Heart right ventricle (tissue), 16 donors: ENCODE measurements around the gene CPAMD8. TPM values are rescaled to one million over a fixed set of nuclear protein-coding genes. Genes with fewer than 3 reads are reported as not detected.
"Not testable (repeated sequence)": the region's sequence is repeated elsewhere in the genome, so short reads cannot be mapped to it uniquely, and the experiment has no call there.

Experiments
- ATAC-seq, 8 donors: fragments of 200-7000 bp; cut with Tn5 transposase; one replicate each; pipeline ENCODE4 v1.9.1; 2020; ENCODE audit warnings: mild to moderate bottlenecking in 8 of 8, moderate library complexity in 8 of 8, moderate number of reproducible peaks in 1 of 8
- DNase-seq, 2 donors: peaks; one replicate each; pipeline ENCODE4 v3.0.0-alpha.2; 2020
- H3K27ac ChIP-seq, 10 donors: fragments of 200-600 bp; sonication (generic) in 2 of 10; one replicate each; pipeline versions ENCODE4 v1.5.0 to v1.8.0; 2020 to 2022; ENCODE audit warnings: mild to moderate bottlenecking in 3 of 10
- H3K27me3 ChIP-seq, 7 donors: fragments of 200-600 bp; one replicate each; pipeline ENCODE4 v1.8.0; 2021 to 2022; ENCODE audit warnings: mild to moderate bottlenecking in 2 of 7
- H3K36me3 ChIP-seq, 9 donors: fragments of 200-600 bp; sonication (generic) in 1 of 9; one replicate each; pipeline versions ENCODE4 v1.5.0 to v1.8.0; 2020 to 2022; ENCODE audit warnings: mild to moderate bottlenecking in 2 of 9
- H3K4me1 ChIP-seq, 9 donors: fragments of 200-600 bp; sonication (generic) in 1 of 9; one replicate each; pipeline versions ENCODE4 v1.5.0 to v1.8.0; 2020 to 2022; ENCODE audit warnings: mild to moderate bottlenecking in 4 of 9
- H3K4me3 ChIP-seq, 10 donors: fragments of 200-600 bp; sonication (generic) in 2 of 10; one replicate each; pipeline versions ENCODE4 v1.5.0 to v1.8.0; 2020 to 2022; ENCODE audit warnings: mild to moderate bottlenecking in 7 of 10, moderate library complexity in 2 of 10
- H3K9me3 ChIP-seq, 11 donors: fragments of 200-600 bp in 10 of 11; sonication (generic) in 2 of 11; one replicate each; pipeline versions ENCODE4 v1.5.0 to v1.8.0; 2013 to 2022; ENCODE audit warnings: mild to moderate bottlenecking in 2 of 11, control low read depth in 1 of 11, moderate library complexity in 1 of 11
- WGBS, 2 donors: extraction: QIAGEN DNeasy Blood & Tissue Kit; methylation state at CpG; one replicate each; pipeline ENCODE4 v1.1.7; 2013; ENCODE audit warnings: inconsistent platforms in 1 of 2; 5-methylcytosine and 5-hydroxymethylcytosine counted together
- intact Hi-C, 10 donors: fragments of 100-400 bp; cut with DNase I; formaldehyde crosslinking; loops; one replicate each; pipeline versions ENCODE4 v1.11.1 to v1.14.2; 2022
- polyA plus RNA-seq, 2 donors: library from polyadenylated mRNA; stranded (reverse); fragments of 200-250 nt; gene quantifications; one replicate each; pipeline ENCODE4 v1.2.3, GENCODE V29; 2013
- total RNA-seq, 10 donors: library from RNA; stranded (reverse); fragmentation: NEBNext Ultra II Directional in 3 of 10; extraction: Animal tissue kit (Norgen Biotek cat#: 25700) in 3 of 10; gene quantifications; one replicate each; pipeline versions ENCODE4 v1.2.1 to v1.2.4, GENCODE V29; 2021 to 2023
- TF ChIP-seq, protein P1 (sequence below), 9 donors: fragments of 200-600 bp; sonication (generic) in 2 of 9; IDR thresholded peaks; one replicate each; pipeline versions ENCODE4 v1.5.0 to v1.8.0; 2021 to 2022; ENCODE audit warnings: antibody characterized with exemption in 9 of 9, mild to moderate bottlenecking in 5 of 9, moderate library complexity in 1 of 9
- donor health status: Arrhythmogenic right ventricular cardiomyopathy.
- donor health status: ischemic (EF 13 %, LVEDD 7.1; RV severe dilation, severe dysfunction).
- donor health status: healthy with polysubstance abuse.
- donor health status: DM: no; HTN: yes; CAD: no.
- donor health status: DM: no; HTN: no; CAD: no.
- donor health status: ischemic (EF 25% LVEDD 6.9; RV normal size, moderate dysfunction).
- donor health status: ischemic (EF 25% LVEDD 5.7; RV mildly dilated, moderate dysfunction).
- donor health status: healthy.
- donor health status: DM: yes; HTN: yes; CAD: no.
- donor health status: Ischemic cardiomyopathy.
- donor health status: ischemic (EF 35%, LVEDD 5.7; RV mildly dilated, moderate dysfunction).
- donor health status: nonischemic (EF 11% LVEDD 7.7; RV severe dilation, severe dysfunction).
- donor health status: DM: yes; HTN: yes; CAD: no.
- donor health status: PGD.
- donor health status: ischemic (EF 29% LVEDD 5.4; RV normal size, mild dysfunction).
- donor health status: nonischemic (EF 23%, LVEDD 6.1; RV moderate dilation, normal function).

CPAMD8 gene
- total and polyA plus RNA-seq, 12 donors: 4.8 to 77.9 (median 10.9) TPM

DNA sequence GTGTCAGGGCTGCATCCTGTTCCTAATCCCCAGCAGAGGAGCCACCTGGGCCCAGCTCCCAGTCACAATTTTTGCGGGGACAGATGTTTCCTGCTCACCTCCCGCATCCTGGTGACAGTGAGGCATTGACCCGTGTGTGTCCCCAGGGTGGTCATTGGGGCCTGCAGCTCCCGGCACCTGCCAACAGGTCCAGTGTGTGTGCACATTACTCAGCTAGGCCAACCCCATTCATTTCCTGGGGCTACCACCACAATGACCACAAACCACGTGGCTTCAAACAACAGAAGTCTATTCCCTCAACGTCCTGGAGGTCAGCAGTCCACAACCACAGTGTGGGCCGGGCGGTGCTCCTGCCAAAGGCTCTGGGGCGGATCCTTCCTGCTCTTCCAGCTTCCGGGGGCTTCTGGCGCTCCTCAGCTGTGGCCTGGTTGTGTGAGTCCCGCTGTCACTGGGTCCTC, 149.7 kb downstream of the CPAMD8 start:
- TF ChIP-seq, protein P1, sequence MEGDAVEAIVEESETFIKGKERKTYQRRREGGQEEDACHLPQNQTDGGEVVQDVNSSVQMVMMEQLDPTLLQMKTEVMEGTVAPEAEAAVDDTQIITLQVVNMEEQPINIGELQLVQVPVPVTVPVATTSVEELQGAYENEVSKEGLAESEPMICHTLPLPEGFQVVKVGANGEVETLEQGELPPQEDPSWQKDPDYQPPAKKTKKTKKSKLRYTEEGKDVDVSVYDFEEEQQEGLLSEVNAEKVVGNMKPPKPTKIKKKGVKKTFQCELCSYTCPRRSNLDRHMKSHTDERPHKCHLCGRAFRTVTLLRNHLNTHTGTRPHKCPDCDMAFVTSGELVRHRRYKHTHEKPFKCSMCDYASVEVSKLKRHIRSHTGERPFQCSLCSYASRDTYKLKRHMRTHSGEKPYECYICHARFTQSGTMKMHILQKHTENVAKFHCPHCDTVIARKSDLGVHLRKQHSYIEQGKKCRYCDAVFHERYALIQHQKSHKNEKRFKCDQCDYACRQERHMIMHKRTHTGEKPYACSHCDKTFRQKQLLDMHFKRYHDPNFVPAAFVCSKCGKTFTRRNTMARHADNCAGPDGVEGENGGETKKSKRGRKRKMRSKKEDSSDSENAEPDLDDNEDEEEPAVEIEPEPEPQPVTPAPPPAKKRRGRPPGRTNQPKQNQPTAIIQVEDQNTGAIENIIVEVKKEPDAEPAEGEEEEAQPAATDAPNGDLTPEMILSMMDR (IDR thresholded peaks at IDR 0.05): no peak
- Histone ChIP-seq H3K4me1 (peaks cover 3 to 48% (median 23%) of the 10 kb centered on the region in 9 donors), H3K4me3 (no peak overlapping the region), H3K27ac (peak overlapping the region in 7 of 10 donors; percentile 15 to 74 (median 44)), H3K9me3 (peaks cover 0 to 17% (median 10%) of the 10 kb centered on the region in 11 donors), H3K36me3 (peaks cover 0 to 71% (median 51%) of the 10 kb centered on the region in 9 donors), H3K27me3 (no peaks in the 10 kb centered on the region)
- intact Hi-C loops: no loop called here
- ATAC-seq (peak; percentile 26 to 79 (median 62)), DNase-seq (no peak)
- WGBS, 2 donors: 61 to 68% methylated on average over 12 of the region's 12 CpGs

DNA sequence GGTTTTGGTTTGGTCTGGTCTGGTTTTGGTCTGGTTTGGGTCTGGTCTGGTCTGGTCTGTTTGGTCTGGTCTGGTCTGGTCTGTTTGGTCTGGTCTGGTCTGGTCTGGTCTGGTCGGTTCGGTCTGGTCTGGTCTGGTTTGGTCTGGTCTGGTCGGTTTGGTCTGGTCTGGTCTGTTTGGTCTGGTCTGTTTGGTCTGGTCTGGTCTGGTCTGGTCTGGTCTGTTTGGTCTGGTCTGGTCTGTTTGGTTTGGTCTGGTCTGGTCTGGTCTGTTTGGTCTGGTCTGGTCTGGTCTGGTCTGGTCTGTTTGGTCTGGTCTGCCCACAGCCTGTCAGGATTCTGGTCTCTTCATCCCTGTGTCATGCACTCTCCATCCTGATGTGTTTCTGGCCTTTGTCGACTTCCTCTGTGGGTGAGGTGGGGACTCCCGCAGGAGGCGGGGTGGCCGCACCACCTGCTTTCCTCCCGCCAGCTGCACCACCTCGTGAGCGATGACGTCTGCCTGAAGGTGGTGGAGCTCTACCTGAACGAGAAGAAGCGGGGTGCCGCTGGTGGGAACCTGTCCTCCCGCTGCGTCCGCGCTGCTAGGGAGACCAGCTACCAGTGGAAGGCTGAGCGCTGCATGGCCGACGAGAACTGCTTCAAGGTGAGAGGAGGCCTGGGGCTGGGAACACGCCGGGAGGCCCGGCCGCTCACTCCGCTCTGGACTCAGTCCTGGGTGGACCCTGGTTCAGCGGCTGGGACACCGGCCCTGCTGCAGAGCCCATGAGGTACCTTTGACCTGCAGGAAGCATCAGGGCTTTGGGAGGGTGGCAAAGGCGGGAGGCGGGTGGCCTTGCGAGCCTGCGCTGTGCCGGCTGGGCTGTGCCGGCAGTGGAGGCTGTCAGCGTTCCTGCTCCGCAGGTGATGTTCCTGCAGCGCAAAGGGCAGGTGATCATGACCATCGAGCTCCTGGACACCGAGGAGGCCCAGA, 150.7 kb downstream of the CPAMD8 start:
- ATAC-seq (peak in 1 of 8 donors; percentile 4), DNase-seq (no peak)
- peaks cover 3 to 52% (median 23%) of the 10 kb centered on the region in 9 donors for H3K4me1 ChIP-seq
- peak overlapping the region in 8 of 10 donors; percentile 4 to 70 (median 40) for H3K27ac ChIP-seq
- peaks cover 0 to 7% (median 0%) of the 10 kb centered on the region in 11 donors for H3K9me3 ChIP-seq
- no peak overlapping the region for H3K4me3 ChIP-seq
- H3K27me3 ChIP-seq: no peaks in the 10 kb centered on the region
- WGBS, 2 donors: 90 to 92% methylated on average over 39 of the region's 39 CpGs
- TF ChIP-seq, protein P1 (IDR thresholded peaks at IDR 0.05): no peak
- intact Hi-C loops: no loop called here
- peaks cover 0 to 81% (median 56%) of the 10 kb centered on the region in 9 donors for H3K36me3 ChIP-seq

DNA sequence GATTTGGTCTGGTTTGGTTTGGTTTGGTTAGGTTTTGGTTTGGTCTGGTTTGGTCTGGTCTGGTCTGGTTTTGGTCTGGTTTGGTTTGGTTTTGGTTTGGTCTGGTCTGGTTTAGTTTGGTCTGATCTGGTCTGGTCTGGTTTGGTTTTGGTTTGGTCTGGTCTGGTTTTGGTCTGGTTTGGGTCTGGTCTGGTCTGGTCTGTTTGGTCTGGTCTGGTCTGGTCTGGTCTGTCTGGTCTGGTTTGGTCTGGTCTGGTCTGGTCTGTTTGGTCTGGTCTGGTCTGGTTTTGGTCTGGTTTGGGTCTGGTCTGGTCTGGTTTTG, 151.7 kb downstream of the CPAMD8 start:
- H3K4me3 ChIP-seq, H3K27ac ChIP-seq, H3K9me3 ChIP-seq, intact Hi-C loops, DNase-seq, ATAC-seq, H3K27me3 ChIP-seq: not testable (repeated sequence)
- Histone ChIP-seq H3K4me1 (peaks cover 3 to 52% (median 23%) of the 10 kb centered on the region in 9 donors), H3K36me3 (peaks cover 0 to 83% (median 59%) of the 10 kb centered on the region in 9 donors)

DNA sequence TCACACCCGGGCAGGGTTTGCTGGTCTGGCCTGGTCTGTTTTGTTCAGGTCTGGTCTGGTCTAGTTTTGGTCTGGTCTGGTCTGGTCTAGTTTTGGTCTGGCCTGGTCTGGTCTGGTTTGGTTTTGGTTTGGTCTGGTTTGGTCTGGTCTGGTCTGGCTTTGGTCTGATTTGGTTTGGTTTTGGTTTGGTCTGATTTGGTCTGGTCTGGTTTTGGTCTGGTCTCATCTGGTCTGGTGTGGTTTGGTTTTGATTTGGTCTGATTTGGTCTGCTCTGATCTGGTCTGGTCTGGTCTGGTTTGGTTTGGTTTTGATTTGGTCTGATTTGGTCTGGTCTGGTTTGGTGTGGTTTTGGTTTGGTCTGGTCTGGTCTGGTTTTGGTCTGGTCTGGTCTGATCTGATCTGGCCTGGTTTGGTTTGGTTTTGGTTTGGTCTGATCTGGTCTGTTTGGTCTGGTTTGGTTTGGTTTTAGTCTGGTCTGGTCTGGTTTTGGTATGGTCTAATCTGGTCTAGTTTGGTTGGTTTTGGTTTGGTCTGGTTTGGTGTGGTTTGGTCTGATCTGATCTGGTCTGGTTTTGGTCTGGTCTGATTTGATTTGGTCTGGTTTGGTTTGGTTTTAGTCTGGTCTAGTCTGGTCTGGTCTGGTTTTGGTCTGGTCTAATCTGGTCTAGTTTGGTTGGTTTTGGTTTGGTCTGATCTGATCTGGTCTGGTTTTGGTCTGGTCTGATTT, 152.2 kb downstream of the CPAMD8 start:
- intact Hi-C loops: no loop called here
- H3K36me3 ChIP-seq: peaks cover 0 to 83% (median 60%) of the 10 kb centered on the region in 9 donors
- peaks cover 3 to 49% (median 23%) of the 10 kb centered on the region in 9 donors for H3K4me1 ChIP-seq
- ATAC-seq: no peak
- 95 to 98% methylated on average over 1 of the region's 1 CpG for WGBS, 2 donors
- H3K27ac ChIP-seq: peak overlapping the region in 2 of 10 donors; percentile 83 to 84
- no peak for DNase-seq
- no peak overlapping the region for H3K4me3 ChIP-seq
- H3K27me3 ChIP-seq: no peaks in the 10 kb centered on the region
- H3K9me3 ChIP-seq: no peaks in the 10 kb centered on the region
- TF ChIP-seq, protein P1 (IDR thresholded peaks at IDR 0.05): no peak
